ENCODE data around the gene CGB1.
"Not testable (repeated sequence)": the region's sequence is repeated elsewhere in the genome, so short reads cannot be mapped to it uniquely, and the experiment has no call there.

The CGB1 gene

GRCh38 chr19:49036815-49037214, at the start of gene CGB1:
TSS of gene CGB1 (minus strand) at chr19:49036895. CDS start at chr19:49036711, 184 bp downstream.
- DNase-seq (ENCODE audit: low spot score); in situ Hi-C loops (cut with MboI; ENCODE audit: low pct_unique_long_range_greater_than_20kb, low sequenced_read_pairs, unreplicated experiment): not testable (repeated sequence)
- TF ChIP-seq CTCF (IDR thresholded peaks at IDR 0.05; ENCODE audit: extremely low read depth, insufficient read depth, missing control alignments), result peak; percentile 40

- in situ Hi-C loops (cut with MboI; ENCODE audit: low pct_unique_long_range_greater_than_20kb, low sequenced_read_pairs, unreplicated experiment), result no loop called here
- no peak for TF ChIP-seq CTCF (IDR thresholded peaks at IDR 0.05; ENCODE audit: extremely low read depth, insufficient read depth, missing control alignments)
- no peak for DNase-seq (ENCODE audit: low spot score)
These were observed 49.6 kb upstream of the CGB1 start for GRCh38 chr19:49086296-49086695.

GRCh38 chr19:49085868-49086232, 49.2 kb upstream of the CGB1 start:
- in situ Hi-C loops (cut with MboI; ENCODE audit: low pct_unique_long_range_greater_than_20kb, low sequenced_read_pairs, unreplicated experiment), result no loop called here
- no peak for DNase-seq (ENCODE audit: low spot score)
- TF ChIP-seq CTCF (IDR thresholded peaks at IDR 0.05; ENCODE audit: extremely low read depth, insufficient read depth, missing control alignments), result no peak

- DNase-seq (ENCODE audit: low spot score), result peak; percentile 99
- in situ Hi-C loops (cut with MboI; ENCODE audit: low pct_unique_long_range_greater_than_20kb, low sequenced_read_pairs, unreplicated experiment), result no loop called here
- TF ChIP-seq CTCF (IDR thresholded peaks at IDR 0.05; ENCODE audit: extremely low read depth, insufficient read depth, missing control alignments), result no peak
These were observed 48.5 kb upstream of the CGB1 start, which contains the start of gene SNRNP70 for GRCh38 chr19:49085020-49085867. TSS of gene SNRNP70 (plus strand) at chr19:49085451. CDS start at chr19:49086415, 964 bp downstream.

- no peak for DNase-seq (ENCODE audit: low spot score)
- in situ Hi-C loops (cut with MboI; ENCODE audit: low pct_unique_long_range_greater_than_20kb, low sequenced_read_pairs, unreplicated experiment), result no loop called here
- TF ChIP-seq CTCF (IDR thresholded peaks at IDR 0.05; ENCODE audit: extremely low read depth, insufficient read depth, missing control alignments), result no peak
These were observed 47.7 kb upstream of the CGB1 start for GRCh38 chr19:49084206-49085019.

GRCh38 chr19:49081273-49081672, 44.6 kb upstream of the CGB1 start:
- in situ Hi-C loops (cut with MboI; ENCODE audit: low pct_unique_long_range_greater_than_20kb, low sequenced_read_pairs, unreplicated experiment), result no loop called here
- TF ChIP-seq CTCF (IDR thresholded peaks at IDR 0.05; ENCODE audit: extremely low read depth, insufficient read depth, missing control alignments), result no peak
- DNase-seq (ENCODE audit: low spot score), result no peak
